HG02623 (cell line): ENCODE results near the gene DPP8.
"Not testable (repeated sequence)": the region's sequence is repeated elsewhere in the genome, so short reads cannot be mapped to it uniquely, and the experiment has no call there.

ENCODE experiments used
- ATAC-seq: cut with Tn5 transposase; IDR thresholded peaks from one replicate; pipeline ENCODE4 v1.9.1; 2021; ENCODE audit warnings: moderate library complexity; ENCODE audit not compliant: unreplicated experiment

The DPP8 gene

DNA sequence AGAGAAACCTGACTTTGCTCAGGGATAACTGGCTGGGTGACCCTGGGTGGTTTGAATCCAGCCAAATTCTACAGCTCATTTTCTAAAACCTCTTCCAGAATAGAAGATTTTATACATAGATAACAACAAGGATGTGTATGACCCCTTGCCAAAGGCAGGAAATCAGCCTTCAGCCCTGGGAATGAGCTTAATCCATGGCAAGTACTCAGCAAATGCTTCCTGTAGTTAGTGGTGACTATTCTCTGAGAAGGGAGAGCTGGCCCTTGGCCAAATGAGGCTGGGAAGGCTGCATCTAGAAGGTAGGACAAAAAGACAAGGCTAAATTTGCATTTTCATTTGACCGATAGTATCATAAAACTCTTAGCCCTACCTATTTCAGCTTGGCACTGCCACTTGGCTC is 8.1 kb upstream of the DPP8 start:
- ATAC-seq = no peak

DNA sequence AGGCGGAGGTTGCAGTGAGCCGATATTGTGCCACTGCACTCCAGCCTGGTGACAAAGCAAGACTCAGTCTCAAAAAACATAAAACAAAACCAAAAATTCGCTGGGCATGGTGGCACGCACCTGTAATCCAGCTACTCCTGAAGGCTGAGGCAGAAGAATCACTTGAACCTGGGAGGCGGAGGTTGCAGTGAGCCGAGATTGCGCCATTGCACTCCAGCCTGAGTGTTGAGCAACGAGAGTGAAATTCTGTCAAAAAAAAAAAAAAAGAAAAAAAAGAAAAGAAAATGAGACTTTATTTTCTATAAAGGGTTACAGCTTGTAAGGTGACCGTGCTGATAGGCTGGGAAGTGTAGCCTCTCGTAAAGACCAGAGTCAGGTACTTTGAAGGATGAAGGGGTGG is 6.7 kb upstream of the DPP8 start:
- ATAC-seq = no peak

- ATAC-seq = no peak
These were observed 3.9 kb upstream of the DPP8 start for GRCh38 chr15:65521350-65521749.

DNA sequence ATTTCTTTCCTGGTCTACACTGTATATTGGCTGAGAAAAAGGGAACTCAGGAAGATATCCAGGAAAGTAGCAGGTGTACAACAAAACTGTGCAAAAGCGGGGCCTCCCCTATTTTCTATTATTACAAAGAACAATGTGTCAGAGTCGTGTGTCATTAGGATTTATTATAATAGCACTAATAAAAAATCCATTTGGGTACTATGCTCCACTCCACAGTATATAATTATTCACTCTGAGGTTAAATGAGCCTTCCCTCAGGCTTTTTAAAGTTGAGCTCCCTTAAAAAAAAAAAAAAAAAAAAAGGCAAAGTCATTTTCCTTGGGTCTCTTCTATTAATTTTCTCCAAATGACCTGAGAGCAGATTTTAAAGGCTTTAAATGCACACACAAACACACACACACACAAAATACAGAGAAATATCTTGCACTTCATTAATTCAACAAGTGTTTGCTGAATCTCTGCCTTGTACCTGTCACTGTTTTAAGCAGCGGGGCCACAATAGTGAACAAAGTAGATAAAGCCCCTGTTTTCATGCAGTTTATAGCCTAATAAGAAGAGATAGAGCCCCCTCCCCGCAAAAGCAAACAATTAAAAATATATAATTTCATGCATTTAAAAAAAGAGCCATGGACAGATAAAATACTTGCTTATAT is 1.3 kb upstream of the DPP8 start:
- ATAC-seq = no peak

DNA sequence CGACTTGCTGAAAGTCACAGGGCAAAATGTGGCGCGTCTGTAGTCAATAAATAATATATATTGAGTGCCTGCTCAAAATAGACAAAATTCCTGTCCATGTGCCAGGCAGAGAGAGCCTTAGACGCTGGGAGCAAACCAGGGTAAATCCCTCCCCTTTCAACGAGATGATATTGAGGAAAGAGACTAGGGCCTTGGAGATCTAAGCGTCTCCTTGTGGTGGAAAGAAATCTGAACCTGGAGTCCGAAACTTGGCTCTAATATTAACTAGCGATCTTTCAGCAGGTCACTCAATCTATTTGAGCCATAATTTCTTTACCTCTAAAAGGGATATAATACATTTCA is 348 bp upstream of the DPP8 start:
- ATAC-seq = no peak

GRCh38 chr15:65512807-65513416 is 4.6 kb downstream of the DPP8 start:
- no peak for ATAC-seq

GRCh38 chr15:65512189-65512588 is 5.3 kb downstream of the DPP8 start:
- ATAC-seq = no peak

- no peak for ATAC-seq
These were observed 8.2 kb downstream of the DPP8 start for GRCh38 chr15:65509321-65509720.

DNA sequence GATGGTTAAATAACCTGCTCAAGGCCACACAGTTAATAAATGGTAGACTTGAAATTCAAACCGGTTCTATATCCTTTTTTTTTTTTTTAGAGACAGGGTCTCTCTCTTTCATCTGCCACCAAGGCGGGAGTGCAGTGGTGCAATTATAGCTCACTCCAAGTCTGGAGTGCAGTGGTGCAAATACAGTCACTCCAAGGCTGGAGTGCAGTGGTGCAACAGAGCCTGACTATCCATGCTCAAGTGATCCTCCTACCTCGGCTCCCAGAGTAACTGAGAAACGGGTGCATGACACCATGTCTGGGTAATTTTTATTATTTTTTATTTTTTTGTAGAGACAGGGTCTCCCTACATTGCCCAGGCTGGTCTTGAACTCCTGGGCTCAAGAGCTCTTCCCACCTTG is 23.4 kb downstream of the DPP8 start:
- no peak for ATAC-seq

GRCh38 chr15:65484876-65485275 is 32.6 kb downstream of the DPP8 start:
- ATAC-seq = no peak

DNA sequence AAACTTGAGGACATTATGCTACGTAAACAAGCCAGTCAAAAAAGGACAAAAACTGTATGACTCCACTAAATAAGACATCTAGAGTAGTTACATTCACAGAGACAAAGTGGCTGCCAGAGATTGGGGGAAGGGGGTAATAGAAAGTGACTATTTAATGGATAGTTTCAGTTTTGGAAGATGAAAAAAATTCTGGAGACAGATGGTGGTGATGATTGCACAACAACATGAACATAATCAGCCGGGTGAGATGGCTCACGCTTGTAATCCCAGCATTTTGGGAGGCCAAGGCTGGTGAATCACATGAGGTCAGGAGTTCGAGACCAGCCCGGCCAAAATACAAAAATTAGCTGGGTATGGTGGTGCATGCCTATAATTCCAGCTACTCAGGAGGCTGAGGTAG is 40.6 kb downstream of the DPP8 start:
- ATAC-seq = no peak

GRCh38 chr15:65470866-65471265 is 46.6 kb downstream of the DPP8 start:
- ATAC-seq = no peak

DNA sequence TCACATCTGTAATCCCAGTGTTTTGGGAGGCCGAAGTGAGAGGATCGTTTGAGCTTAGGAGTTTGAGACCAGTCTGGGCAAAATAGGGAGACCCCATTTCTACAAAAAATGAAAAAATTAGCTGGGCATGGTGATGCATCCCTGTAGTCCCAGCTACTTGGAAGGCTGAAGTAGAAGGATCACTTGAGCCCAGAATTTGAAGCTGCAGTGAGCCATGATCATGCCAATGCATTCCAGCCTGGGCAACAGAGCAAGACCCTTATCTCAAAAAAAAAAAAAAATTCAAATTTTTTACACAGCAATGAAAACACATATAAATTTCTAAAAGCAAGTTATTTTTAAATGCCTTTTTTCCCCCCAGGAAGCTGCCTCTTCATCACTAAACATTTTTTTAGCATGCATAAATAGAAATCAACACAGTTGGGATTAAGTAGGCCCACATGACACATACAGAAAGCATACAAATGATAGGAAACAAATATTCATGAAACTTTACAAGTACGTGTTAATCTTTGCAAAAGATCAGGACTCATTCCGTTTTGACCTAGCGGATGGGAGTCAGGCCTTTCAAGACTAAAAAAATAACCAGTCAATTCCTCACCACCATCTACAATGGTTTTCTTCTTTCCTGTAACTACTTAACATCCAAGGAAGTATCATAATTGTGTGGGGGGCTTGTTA is 49.1 kb downstream of the DPP8 start:
- no peak for ATAC-seq

DNA sequence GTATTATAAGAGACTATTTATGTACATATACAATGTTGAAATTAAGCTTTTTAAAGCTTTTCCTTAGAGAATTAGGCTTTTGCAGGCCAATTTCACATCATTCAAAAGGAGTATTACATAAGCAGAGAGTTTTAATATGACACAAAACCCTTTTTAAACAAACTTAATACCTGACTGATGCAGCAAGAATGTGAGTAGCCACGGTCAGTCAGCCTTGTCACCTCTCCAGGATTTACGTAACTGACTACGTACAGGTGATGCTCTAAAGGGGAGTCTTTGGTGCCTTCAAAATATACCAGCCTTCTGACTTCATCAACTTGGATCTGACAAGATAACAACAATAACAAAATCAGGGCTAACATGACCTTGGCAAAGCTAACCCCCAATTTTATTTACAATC is 50.6 kb downstream of the DPP8 start:
- ATAC-seq = no peak

DNA sequence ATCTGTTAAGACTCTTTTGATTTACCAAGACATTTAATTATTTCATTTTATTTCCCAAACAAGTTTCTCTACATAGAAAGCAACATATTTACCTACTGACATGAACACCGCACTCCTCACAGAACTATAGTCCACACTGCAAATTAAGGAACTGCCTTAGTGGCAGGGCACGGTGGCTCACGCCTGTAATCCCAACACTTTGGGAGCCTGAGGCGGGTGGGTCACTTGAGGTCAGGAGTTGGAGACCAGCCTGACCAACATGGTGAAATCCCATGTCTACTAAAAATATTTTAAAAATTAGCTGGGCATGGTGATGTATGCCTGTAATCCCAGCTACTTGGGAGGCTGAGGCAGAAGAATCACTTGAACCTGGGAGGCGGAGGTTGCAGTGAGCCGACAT is 54.4 kb downstream of the DPP8 start:
- ATAC-seq = not testable (repeated sequence)

DNA sequence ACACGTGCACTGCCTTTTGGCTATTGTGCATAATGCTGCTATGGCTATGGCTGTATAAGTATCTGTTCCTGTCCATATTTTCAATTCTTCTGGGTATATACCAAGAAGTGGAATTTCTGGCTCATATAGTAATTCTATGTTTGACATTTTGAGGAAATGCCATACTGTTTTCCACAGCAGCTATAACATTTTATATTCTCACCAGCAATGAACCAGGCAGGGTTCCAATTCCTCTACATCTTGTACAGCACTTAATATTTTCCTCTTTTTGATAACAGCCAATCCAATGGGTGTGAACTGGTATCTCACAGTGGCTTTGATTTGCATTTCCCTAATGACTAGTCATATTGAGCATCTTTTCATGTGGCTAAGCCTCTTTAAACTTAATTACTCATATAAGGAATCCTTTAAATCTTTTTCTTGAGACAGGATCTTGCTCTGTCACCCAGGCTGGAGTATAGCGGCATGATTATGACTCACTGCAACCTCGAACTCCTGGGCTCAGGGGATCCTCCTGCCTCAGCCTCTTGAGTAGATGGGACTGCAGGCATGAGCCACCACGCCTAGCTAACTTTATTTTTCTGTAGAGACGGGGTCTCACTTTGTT is 56.6 kb downstream of the DPP8 start:
- ATAC-seq = no peak

- ATAC-seq = not testable (repeated sequence)
These were observed 62.2 kb downstream of the DPP8 start for GRCh38 chr15:65455256-65455655.

DNA sequence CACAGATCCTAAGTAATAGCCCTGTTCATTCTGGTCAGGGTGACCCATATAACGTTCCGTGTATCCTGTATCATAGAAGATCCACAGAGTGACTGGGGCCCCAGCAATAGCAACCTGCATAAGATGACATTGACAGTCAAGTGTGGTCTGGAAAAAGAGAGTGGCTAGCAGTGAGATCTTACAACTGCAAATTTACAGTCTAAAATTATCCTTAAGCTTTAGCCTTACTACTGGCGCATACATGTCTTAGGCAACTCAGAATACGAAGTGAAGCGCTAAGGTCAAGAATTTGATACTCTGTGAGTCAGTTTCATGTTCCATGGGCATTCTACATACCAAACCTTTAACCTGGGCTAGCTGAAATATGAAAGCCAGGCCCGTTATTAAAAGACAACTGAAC is 65.5 kb downstream of the DPP8 start:
- ATAC-seq = no peak

DNA sequence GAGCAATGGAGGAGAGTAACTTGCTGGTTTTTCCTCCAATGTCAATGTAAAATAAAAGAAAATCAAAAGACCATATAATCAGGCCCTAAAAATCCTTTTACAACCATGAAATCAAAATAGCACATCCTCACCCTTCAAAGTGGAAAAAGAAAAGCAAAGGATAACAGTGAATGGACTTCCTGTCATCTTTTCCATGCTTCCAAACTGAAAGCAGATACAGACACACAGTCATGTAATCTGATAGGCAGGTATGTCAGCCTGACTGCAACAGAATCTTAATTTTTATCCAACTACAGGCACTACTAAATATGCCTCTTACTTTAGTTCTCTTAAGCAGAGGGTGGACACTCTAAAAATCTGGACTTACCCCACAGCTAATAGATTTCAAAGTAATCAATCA is 66.9 kb downstream of the DPP8 start:
- ATAC-seq = no peak

- ATAC-seq = no peak
These were observed 70.3 kb downstream of the DPP8 start for GRCh38 chr15:65447145-65447544.

DNA sequence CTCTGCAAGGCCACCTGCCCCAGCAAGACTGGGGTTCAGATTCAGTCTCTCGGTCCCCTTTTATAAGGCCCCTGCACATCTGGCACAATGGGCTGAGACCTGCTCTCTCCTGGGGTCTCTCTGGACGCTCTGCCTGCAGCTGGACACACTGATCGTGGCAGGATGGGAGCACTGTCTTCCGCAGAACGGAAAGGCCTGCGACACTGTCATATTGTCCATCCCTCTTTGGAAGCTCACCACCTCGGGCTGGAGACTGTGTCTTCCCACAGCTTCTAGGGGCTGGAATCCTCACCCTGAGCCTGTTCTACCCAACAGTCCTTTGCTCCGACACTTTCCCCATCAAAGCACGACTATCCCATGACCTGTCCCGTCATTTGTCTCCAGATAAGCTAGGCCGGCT is 83.3 kb downstream of the DPP8 start:
- ATAC-seq = no peak

- no peak for ATAC-seq
These were observed 85.8 kb downstream of the DPP8 start for GRCh38 chr15:65431731-65432130.
